NCI-H1694 treated with DMSO at 0.1 percent for 48 hours (cell line): ENCODE results near the gene TTC7B.

ENCODE experiments used
- DNase-seq: peaks from one replicate; lab custom pipeline; 2025; lab: John Stamatoyannopoulos, UW

Gene TTC7B

GRCh38 chr14:90645842-90646443 is 170.3 kb downstream of the TTC7B start:
- no peak for DNase-seq

- DNase-seq = no peak
These were observed 171.3 kb downstream of the TTC7B start for GRCh38 chr14:90644882-90645281.

- no peak for DNase-seq
These were observed 172.1 kb downstream of the TTC7B start for GRCh38 chr14:90643982-90644670.

- DNase-seq = no peak
These were observed 173.9 kb downstream of the TTC7B start for GRCh38 chr14:90642244-90642717.

GRCh38 chr14:90641615-90642243 is 174.5 kb downstream of the TTC7B start:
- no peak for DNase-seq

GRCh38 chr14:90641168-90641567 is 175.1 kb downstream of the TTC7B start:
- no peak for DNase-seq

- DNase-seq = no peak
These were observed 176.6 kb downstream of the TTC7B start for GRCh38 chr14:90639641-90640040.

- no peak for DNase-seq
These were observed 183.4 kb downstream of the TTC7B start for GRCh38 chr14:90632871-90633270.

GRCh38 chr14:90632451-90632850 is 183.8 kb downstream of the TTC7B start:
- peak; percentile 53 for DNase-seq

- no peak for DNase-seq
These were observed 185.9 kb downstream of the TTC7B start for GRCh38 chr14:90630171-90630806.

GRCh38 chr14:90629471-90629870 is 186.8 kb downstream of the TTC7B start:
- no peak for DNase-seq

GRCh38 chr14:90628825-90629224 is 187.4 kb downstream of the TTC7B start:
- DNase-seq = no peak

- DNase-seq = peak; percentile 44
These were observed 188.8 kb downstream of the TTC7B start for GRCh38 chr14:90627478-90627877.

- peak; percentile 30 for DNase-seq
These were observed 189.7 kb downstream of the TTC7B start for GRCh38 chr14:90626550-90626949.

- DNase-seq = no peak
These were observed 190.8 kb downstream of the TTC7B start for GRCh38 chr14:90625445-90625844.

GRCh38 chr14:90624732-90625400 is 191.4 kb downstream of the TTC7B start:
- peak; percentile 76 for DNase-seq

- no peak for DNase-seq
These were observed 192.0 kb downstream of the TTC7B start for GRCh38 chr14:90624227-90624626.

GRCh38 chr14:90621201-90621600 is 195.0 kb downstream of the TTC7B start:
- no peak for DNase-seq

GRCh38 chr14:90620568-90621077 is 195.6 kb downstream of the TTC7B start:
- no peak for DNase-seq

GRCh38 chr14:90619911-90620310 is 196.3 kb downstream of the TTC7B start:
- no peak for DNase-seq

GRCh38 chr14:90617961-90618360 is 198.3 kb downstream of the TTC7B start:
- no peak for DNase-seq

- DNase-seq = no peak
These were observed 199.3 kb downstream of the TTC7B start for GRCh38 chr14:90616881-90617280.
